ENCODE measurements around the gene CCP110. TPM values are rescaled to one million over a fixed set of nuclear protein-coding genes. Genes with fewer than 3 reads are reported as not detected.
A peak's percentile ranks its signal among the peaks of the same experiment; 100 is the strongest.

CCP110 gene
- polyA plus RNA-seq = 19.3 TPM
- long read RNA-seq, donor 1 = 0 reads
- long read RNA-seq, donor 2 = 0 reads
- long read RNA-seq, donor 3 = 0 reads
- long read RNA-seq, donor 4 = 0 reads
- long read RNA-seq, donor 5 = 0 reads
- long read RNA-seq, donor 6, full-length matches to known transcripts = 1 of 1 reads
- long read RNA-seq, donor 6, partial matches to known transcripts = 0 of 1 reads
- long read RNA-seq, donor 6, other reads (novel, unspliced or antisense) = 0 of 1 reads
- long read RNA-seq, donor 7 = 0 reads
- long read RNA-seq, donor 8, partial matches to known transcripts = 48 of 55 reads
- long read RNA-seq, donor 8, other reads (novel, unspliced or antisense) = 7 of 55 reads
- long read RNA-seq, donor 9 = 0 reads
- long read RNA-seq, donor 10 = 0 reads
- long read RNA-seq, donor 11 = 0 reads

GRCh38 chr16:19523559-19524355, at the start of gene CCP110:
Gene CCP110, plus strand, starts transcription at chr16:19523942. Its CDS starts 3,940 bp downstream, at chr16:19527882.
- Histone ChIP-seq H3K4me3 (ENCODE audit: low read length) (peak within 1 kb of the TSS; percentile 90), H3K27ac (ENCODE audit: low read length) (peak within 1 kb of the TSS; percentile 48), H3K9me3 (ENCODE audit: control insufficient read depth, low read depth, low read length) (no peaks in the 10 kb centered on the region), H3K4me1 (ENCODE audit: control insufficient read depth, insufficient read depth, low read length) (peaks cover 25% of the 10 kb centered on the region), H3K36me3 (ENCODE audit: control insufficient read depth, insufficient read depth, low read length) (peaks cover 12% of the 10 kb centered on the region), H3K27me3 (ENCODE audit: control insufficient read depth, insufficient read depth, low read length) (no peaks in the 10 kb centered on the region)
- no CpG with 5 or more reads among the region's 51 CpGs for WGBS (ENCODE audit: insufficient coverage, low lambda C conversion rate)
- DNase-seq = peak; percentile 95 to 96

GRCh38 chr16:19474617-19475016, 49.1 kb upstream of the CCP110 start:
- Histone ChIP-seq H3K36me3 (ENCODE audit: control insufficient read depth, insufficient read depth, low read length) (peaks cover 50% of the 10 kb centered on the region), H3K9me3 (ENCODE audit: control insufficient read depth, low read depth, low read length) (no peaks in the 10 kb centered on the region), H3K4me1 (ENCODE audit: control insufficient read depth, insufficient read depth, low read length) (no peaks in the 10 kb centered on the region), H3K4me3 (ENCODE audit: low read length) (no peak overlapping the region), H3K27me3 (ENCODE audit: control insufficient read depth, insufficient read depth, low read length) (no peaks in the 10 kb centered on the region), H3K27ac (ENCODE audit: low read length) (no peak overlapping the region)
- no peak for DNase-seq
- WGBS (ENCODE audit: insufficient coverage, low lambda C conversion rate) = no CpG with 5 or more reads among the region's 5 CpGs

- H3K27ac ChIP-seq (ENCODE audit: low read length) = no peak overlapping the region
- H3K9me3 ChIP-seq (ENCODE audit: control insufficient read depth, low read depth, low read length) = no peaks in the 10 kb centered on the region
- H3K4me1 ChIP-seq (ENCODE audit: control insufficient read depth, insufficient read depth, low read length) = no peaks in the 10 kb centered on the region
- no peaks in the 10 kb centered on the region for H3K27me3 ChIP-seq (ENCODE audit: control insufficient read depth, insufficient read depth, low read length)
- no peak overlapping the region for H3K4me3 ChIP-seq (ENCODE audit: low read length)
- peaks cover 43% of the 10 kb centered on the region for H3K36me3 ChIP-seq (ENCODE audit: control insufficient read depth, insufficient read depth, low read length)
- no peak for DNase-seq
- 100% methylated on average over 1 of the region's 1 CpG for WGBS (ENCODE audit: insufficient coverage, low lambda C conversion rate)
Measured at GRCh38 chr16:19478505-19478904, 45.2 kb upstream of the CCP110 start.

DNA sequence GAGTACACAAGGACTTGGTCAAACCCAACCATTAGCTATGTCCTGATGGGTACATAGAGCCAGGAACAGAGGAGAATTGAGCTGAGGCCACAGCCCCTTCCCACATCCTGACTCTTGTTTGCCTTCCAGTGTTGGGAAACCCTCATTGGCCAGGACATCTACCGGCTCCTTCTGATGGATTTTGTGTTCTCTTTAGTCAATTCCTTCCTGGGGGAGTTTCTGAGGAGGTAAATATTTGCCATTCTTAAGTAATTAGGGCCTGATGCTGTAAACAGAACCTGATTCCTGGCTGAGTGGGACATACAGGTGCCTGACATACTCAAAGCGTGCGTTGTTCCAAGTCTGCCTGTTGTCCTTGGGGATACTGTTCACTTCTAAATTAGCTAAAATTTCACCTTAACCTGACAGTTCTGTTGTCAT, 44.4 kb upstream of the CCP110 start:
- H3K36me3 ChIP-seq (ENCODE audit: control insufficient read depth, insufficient read depth, low read length) = peaks cover 47% of the 10 kb centered on the region
- H3K4me1 ChIP-seq (ENCODE audit: control insufficient read depth, insufficient read depth, low read length) = no peaks in the 10 kb centered on the region
- H3K4me3 ChIP-seq (ENCODE audit: low read length) = no peak overlapping the region
- H3K27ac ChIP-seq (ENCODE audit: low read length) = no peak overlapping the region
- H3K9me3 ChIP-seq (ENCODE audit: control insufficient read depth, low read depth, low read length) = no peaks in the 10 kb centered on the region
- no peak for DNase-seq
- WGBS (ENCODE audit: insufficient coverage, low lambda C conversion rate) = no CpG with 5 or more reads among the region's 3 CpGs
- H3K27me3 ChIP-seq (ENCODE audit: control insufficient read depth, insufficient read depth, low read length) = no peaks in the 10 kb centered on the region

GRCh38 chr16:19481296-19481695, 42.4 kb upstream of the CCP110 start:
- DNase-seq = no peak
- H3K36me3 ChIP-seq (ENCODE audit: control insufficient read depth, insufficient read depth, low read length) = peaks cover 45% of the 10 kb centered on the region
- WGBS (ENCODE audit: insufficient coverage, low lambda C conversion rate) = no CpG with 5 or more reads among the region's 2 CpGs
- no peaks in the 10 kb centered on the region for H3K27me3 ChIP-seq (ENCODE audit: control insufficient read depth, insufficient read depth, low read length)
- H3K4me3 ChIP-seq (ENCODE audit: low read length) = no peak overlapping the region
- H3K9me3 ChIP-seq (ENCODE audit: control insufficient read depth, low read depth, low read length) = no peaks in the 10 kb centered on the region
- H3K4me1 ChIP-seq (ENCODE audit: control insufficient read depth, insufficient read depth, low read length) = no peaks in the 10 kb centered on the region
- no peak overlapping the region for H3K27ac ChIP-seq (ENCODE audit: low read length)

GRCh38 chr16:19481769-19482168, 42.0 kb upstream of the CCP110 start:
- no CpG with 5 or more reads among the region's 5 CpGs for WGBS (ENCODE audit: insufficient coverage, low lambda C conversion rate)
- DNase-seq = no peak
- H3K36me3 ChIP-seq (ENCODE audit: control insufficient read depth, insufficient read depth, low read length) = peaks cover 44% of the 10 kb centered on the region
- H3K4me3 ChIP-seq (ENCODE audit: low read length) = no peak overlapping the region
- H3K9me3 ChIP-seq (ENCODE audit: control insufficient read depth, low read depth, low read length) = no peaks in the 10 kb centered on the region
- no peak overlapping the region for H3K27ac ChIP-seq (ENCODE audit: low read length)
- no peaks in the 10 kb centered on the region for H3K4me1 ChIP-seq (ENCODE audit: control insufficient read depth, insufficient read depth, low read length)
- no peaks in the 10 kb centered on the region for H3K27me3 ChIP-seq (ENCODE audit: control insufficient read depth, insufficient read depth, low read length)

DNA sequence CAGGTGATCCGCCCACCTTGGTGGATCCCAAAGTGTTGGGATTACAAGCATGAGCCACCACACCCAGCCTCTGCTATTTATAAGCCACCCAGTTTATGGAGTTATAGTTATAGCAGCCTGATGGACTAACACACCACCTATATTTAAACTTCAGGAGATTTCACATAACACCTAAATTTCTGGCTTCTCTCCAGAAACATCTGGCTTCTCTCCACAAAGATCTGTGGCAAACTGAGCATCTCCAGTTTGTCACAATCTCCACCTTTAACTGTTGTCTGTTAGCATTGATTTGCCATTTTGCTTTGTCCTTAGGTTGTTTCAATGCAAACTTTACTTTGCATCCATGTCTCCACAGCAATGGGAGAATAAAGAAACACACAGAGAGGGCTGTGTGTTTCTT, 41.5 kb upstream of the CCP110 start:
- no peak for DNase-seq
- no CpG with 5 or more reads among the region's 1 CpG for WGBS (ENCODE audit: insufficient coverage, low lambda C conversion rate)
- Histone ChIP-seq H3K4me3 (ENCODE audit: low read length) (no peak overlapping the region), H3K9me3 (ENCODE audit: control insufficient read depth, low read depth, low read length) (no peaks in the 10 kb centered on the region), H3K36me3 (ENCODE audit: control insufficient read depth, insufficient read depth, low read length) (peaks cover 46% of the 10 kb centered on the region), H3K4me1 (ENCODE audit: control insufficient read depth, insufficient read depth, low read length) (no peaks in the 10 kb centered on the region), H3K27me3 (ENCODE audit: control insufficient read depth, insufficient read depth, low read length) (no peaks in the 10 kb centered on the region), H3K27ac (ENCODE audit: low read length) (no peak overlapping the region)

GRCh38 chr16:19484096-19484495, 39.6 kb upstream of the CCP110 start:
- Histone ChIP-seq H3K4me1 (ENCODE audit: control insufficient read depth, insufficient read depth, low read length) (peaks cover 13% of the 10 kb centered on the region), H3K4me3 (ENCODE audit: low read length) (no peak overlapping the region), H3K9me3 (ENCODE audit: control insufficient read depth, low read depth, low read length) (no peaks in the 10 kb centered on the region), H3K36me3 (ENCODE audit: control insufficient read depth, insufficient read depth, low read length) (peaks cover 42% of the 10 kb centered on the region), H3K27me3 (ENCODE audit: control insufficient read depth, insufficient read depth, low read length) (no peaks in the 10 kb centered on the region), H3K27ac (ENCODE audit: low read length) (no peak overlapping the region)
- DNase-seq = no peak
- 88% methylated on average over 2 of the region's 3 CpGs for whole genome bisulfite sequencing (ENCODE audit: insufficient coverage, low lambda C conversion rate)

- no peak overlapping the region for H3K4me3 ChIP-seq (ENCODE audit: low read length)
- peaks cover 47% of the 10 kb centered on the region for H3K36me3 ChIP-seq (ENCODE audit: control insufficient read depth, insufficient read depth, low read length)
- no CpG with 5 or more reads among the region's 5 CpGs for WGBS (ENCODE audit: insufficient coverage, low lambda C conversion rate)
- DNase-seq = no peak
- peaks cover 14% of the 10 kb centered on the region for H3K4me1 ChIP-seq (ENCODE audit: control insufficient read depth, insufficient read depth, low read length)
- H3K27ac ChIP-seq (ENCODE audit: low read length) = no peak overlapping the region
- no peaks in the 10 kb centered on the region for H3K27me3 ChIP-seq (ENCODE audit: control insufficient read depth, insufficient read depth, low read length)
- H3K9me3 ChIP-seq (ENCODE audit: control insufficient read depth, low read depth, low read length) = no peaks in the 10 kb centered on the region
Measured at GRCh38 chr16:19485611-19486010, 38.1 kb upstream of the CCP110 start.

DNA sequence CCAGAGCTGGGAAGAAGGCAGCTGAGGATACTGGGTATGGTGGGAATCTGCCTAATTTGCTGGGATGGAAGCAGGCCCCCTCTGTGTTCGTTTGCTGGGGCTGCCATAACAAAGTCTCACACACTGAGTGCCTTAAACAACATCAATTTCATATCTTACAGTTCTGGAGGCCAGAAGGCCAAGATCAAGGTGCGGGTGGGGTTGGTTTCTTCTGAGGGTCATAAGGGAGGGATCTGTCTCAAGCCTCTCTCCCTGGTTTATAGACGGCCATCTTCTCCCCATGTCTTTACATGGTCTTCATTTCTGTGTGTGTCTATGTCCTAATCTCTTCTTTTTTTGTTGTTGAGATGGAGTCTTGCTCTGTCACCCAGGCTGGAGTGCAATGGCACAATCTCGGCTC, 37.7 kb upstream of the CCP110 start:
- peaks cover 14% of the 10 kb centered on the region for H3K4me1 ChIP-seq (ENCODE audit: control insufficient read depth, insufficient read depth, low read length)
- no peak overlapping the region for H3K27ac ChIP-seq (ENCODE audit: low read length)
- H3K27me3 ChIP-seq (ENCODE audit: control insufficient read depth, insufficient read depth, low read length) = no peaks in the 10 kb centered on the region
- no peak for DNase-seq
- H3K9me3 ChIP-seq (ENCODE audit: control insufficient read depth, low read depth, low read length) = no peaks in the 10 kb centered on the region
- WGBS (ENCODE audit: insufficient coverage, low lambda C conversion rate) = no CpG with 5 or more reads among the region's 4 CpGs
- peaks cover 49% of the 10 kb centered on the region for H3K36me3 ChIP-seq (ENCODE audit: control insufficient read depth, insufficient read depth, low read length)
- no peak overlapping the region for H3K4me3 ChIP-seq (ENCODE audit: low read length)
